ENCODE results near the gene TTYH1. TPM values are rescaled to one million over a fixed set of nuclear protein-coding genes. Genes with fewer than 3 reads are reported as not detected.

The TTYH1 gene
- total and polyA plus RNA-seq, 2 of the 8 experiments (the other 6 are each of a cell fraction or from before 2014, with no cell fraction given) = 26.7 to 46.5 TPM

DNA sequence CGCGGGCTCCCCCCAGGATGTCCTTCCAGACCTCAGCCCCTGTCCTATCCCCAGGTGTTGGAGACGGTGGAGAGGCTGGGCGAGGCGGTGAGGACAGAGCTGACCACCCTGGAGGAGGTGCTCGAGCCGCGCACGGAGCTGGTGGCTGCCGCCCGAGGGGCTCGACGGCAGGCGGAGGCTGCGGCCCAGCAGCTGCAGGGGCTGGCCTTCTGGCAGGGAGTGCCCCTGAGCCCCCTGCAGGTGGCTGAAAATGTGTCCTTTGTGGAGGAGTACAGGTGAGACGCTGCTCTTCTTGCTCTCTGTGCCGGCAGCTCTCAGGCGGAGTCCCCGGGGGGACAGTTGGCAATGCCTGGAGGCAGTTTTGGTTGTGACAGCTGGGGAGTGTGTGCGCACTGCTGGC is 6.9 kb downstream of the TTYH1 start:
- Histone ChIP-seq H2BK12ac (ENCODE audit: low read depth, low read length) (peak overlapping the region; percentile 98; the same call in 1 of the 2 replicates), H3K79me1 (ENCODE audit: low read depth, low read length) (peaks cover 13% of the 10 kb centered on the region), H3K56ac (replicated peaks; ENCODE audit: insufficient read length, low read depth, low read length) (no peak overlapping the region), H3K79me2 (ENCODE audit: control insufficient read depth in 1 of 2, insufficient read depth in 2 of 2, low read length in 2 of 2) (peaks cover 5 to 6% of the 10 kb centered on the region in 2 experiments; a peak in 2 of 4 replicates), H3K4ac (replicated peaks; ENCODE audit: insufficient read length, low read depth, low read length) (no peak overlapping the region), H2BK15ac (ENCODE audit: low read length) (no peak overlapping the region), H2BK120ac (replicated peaks; ENCODE audit: low read depth, low read length) (no peak overlapping the region), H4K91ac (replicated peaks; ENCODE audit: insufficient read length, low read length) (peak overlapping the region; percentile 96), H3K27ac (ENCODE audit: low read depth, low read length) (no peak overlapping the region), H4K8ac (ENCODE audit: extremely low read depth, insufficient read depth, low read length) (peak overlapping the region; percentile 63), H3K14ac (ENCODE audit: insufficient read length) (no peak overlapping the region), H3K27me3 (replicated peaks in 1 of 4; ENCODE audit: control insufficient read depth in 3 of 4, extremely low read depth in 1 of 4, insufficient read depth in 3 of 4, low read length in 3 of 4) (peaks cover 0 to 4% (median 1%) of the 10 kb centered on the region in 4 experiments; a peak in 2 of 7 replicates), H4K5ac (ENCODE audit: insufficient read length, low read depth, low read length) (peak overlapping the region; percentile 70), H3K9ac (replicated peaks in 1 of 4; ENCODE audit: extremely low read depth in 1 of 4, low read depth in 3 of 4, low read length in 3 of 4) (no peak overlapping the region), H4K20me1 (replicated peaks in 1 of 2; ENCODE audit: control insufficient read depth in 1 of 2, insufficient read depth in 2 of 2, low read length in 2 of 2) (peaks cover 0 to 12% of the 10 kb centered on the region in 2 experiments), H3K36me3 (ENCODE audit: control insufficient read depth in 2 of 4, insufficient read depth in 4 of 4, low read length in 3 of 4) (peaks cover 2 to 24% (median 3%) of the 10 kb centered on the region in 4 experiments; a peak in 7 of 8 replicates), H3K23me2 (ENCODE audit: low read depth, low read length) (peaks cover 6% of the 10 kb centered on the region), H2BK20ac (ENCODE audit: low read length) (no peak overlapping the region), H3K9me3 (ENCODE audit: insufficient read depth in 2 of 2, low read depth in 1 of 2, low read length in 1 of 2) (no peaks in the 10 kb centered on the region), H2AK5ac (ENCODE audit: low read depth, low read length) (no peak overlapping the region), H3K4me1 (replicated peaks in 1 of 4; ENCODE audit: control insufficient read depth in 3 of 4, insufficient read depth in 4 of 4, low read length in 3 of 4) (peaks cover 15 to 44% (median 32%) of the 10 kb centered on the region in 4 experiments), H2BK5ac (ENCODE audit: low read depth, low read length) (peak overlapping the region; percentile 97; the same call in 1 of the 2 replicates), H3K23ac (ENCODE audit: insufficient read length) (no peak overlapping the region), H3K4me3 (ENCODE audit: extremely low read depth in 1 of 4, insufficient read depth in 2 of 4, low read depth in 3 of 4, low read length in 4 of 4) (peak overlapping the region in 1 of 4 experiments; percentile 59; a peak in 1 of 8 replicates), H3K18ac (ENCODE audit: extremely low read depth, low read length) (peak overlapping the region; percentile 19; the same call in 1 of the 2 replicates), H3K4me2 (ENCODE audit: insufficient read depth in 1 of 2, low read depth in 2 of 2, low read length in 2 of 2) (peak overlapping the region; percentile 44 to 86), H2AFZ (ENCODE audit: low read length) (no peak overlapping the region)
- POLR2A ChIA-PET (ENCODE audit: partially characterized antibody) = interaction anchor here (0.6 to 5.6 kb wide), 8 partner anchors 12 to 707 kb away, joined by 3 to 133 read pairs (median 3); no protein-coding TSS in a partner anchor
- no peak for TF ChIP-seq POU5F1 (IDR thresholded peaks at IDR 0.05; ENCODE audit: low read depth, low read length)
- TF ChIP-seq, protein P1, sequence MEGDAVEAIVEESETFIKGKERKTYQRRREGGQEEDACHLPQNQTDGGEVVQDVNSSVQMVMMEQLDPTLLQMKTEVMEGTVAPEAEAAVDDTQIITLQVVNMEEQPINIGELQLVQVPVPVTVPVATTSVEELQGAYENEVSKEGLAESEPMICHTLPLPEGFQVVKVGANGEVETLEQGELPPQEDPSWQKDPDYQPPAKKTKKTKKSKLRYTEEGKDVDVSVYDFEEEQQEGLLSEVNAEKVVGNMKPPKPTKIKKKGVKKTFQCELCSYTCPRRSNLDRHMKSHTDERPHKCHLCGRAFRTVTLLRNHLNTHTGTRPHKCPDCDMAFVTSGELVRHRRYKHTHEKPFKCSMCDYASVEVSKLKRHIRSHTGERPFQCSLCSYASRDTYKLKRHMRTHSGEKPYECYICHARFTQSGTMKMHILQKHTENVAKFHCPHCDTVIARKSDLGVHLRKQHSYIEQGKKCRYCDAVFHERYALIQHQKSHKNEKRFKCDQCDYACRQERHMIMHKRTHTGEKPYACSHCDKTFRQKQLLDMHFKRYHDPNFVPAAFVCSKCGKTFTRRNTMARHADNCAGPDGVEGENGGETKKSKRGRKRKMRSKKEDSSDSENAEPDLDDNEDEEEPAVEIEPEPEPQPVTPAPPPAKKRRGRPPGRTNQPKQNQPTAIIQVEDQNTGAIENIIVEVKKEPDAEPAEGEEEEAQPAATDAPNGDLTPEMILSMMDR (IDR thresholded peaks at IDR 0.05; ENCODE audit: control extremely low read depth in 1 of 3, insufficient read depth in 1 of 3, low read depth in 1 of 3, low read length in 3 of 3) = peak; percentile 29 to 44 (median 33); a peak in 3 of 4 replicates
- TF ChIP-seq RAD21 (IDR thresholded peaks at IDR 0.05 in 1 of 2, conservative IDR thresholded peaks at IDR 0.05 in 1 of 2; ENCODE audit: low read depth in 2 of 2, low read length in 2 of 2) = peak in 1 of 2 experiments; percentile 35; a peak in 2 of 4 replicates
- 61% methylated on average over 20 of the region's 20 CpGs; no CpG with 5 or more reads in 1 of the 2 experiments for WGBS, 2 experiments (ENCODE audit: extremely low coverage in 1 of 2, insufficient coverage in 1 of 2, insufficient read length in 1 of 2, insufficient replicate concordance in 2 of 2, low coverage in 1 of 2, low lambda C conversion rate in 2 of 2, missing lambda C conversion rate in 1 of 2)
- DNase-seq (ENCODE audit: low read depth in 1 of 2, low spot score in 2 of 2) (peak in 1 of 2 experiments; percentile 70), FAIRE-seq (no peak)
- CTCF ChIA-PET (ENCODE audit: partially characterized antibody) = interaction anchor here (1.1 to 4.9 kb wide), 8 partner anchors 8 to 68 kb away, joined by 3 to 58 read pairs (median 9); no protein-coding TSS in a partner anchor

All from H1 (cell line).